Measurements from ENCODE around the gene ZNF26.
"Not testable (repeated sequence)": the region's sequence is repeated elsewhere in the genome, so short reads cannot be mapped to it uniquely, and the experiment has no call there.

GRCh38 chr12:132961790-132962189, 24.4 kb upstream of the ZNF26 start:
- TF ChIP-seq CTCF (IDR thresholded peaks at IDR 0.05; ENCODE audit: poor library complexity, severe bottlenecking); TAF1 (IDR thresholded peaks at IDR 0.05; ENCODE audit: low read depth); EZH2 (IDR thresholded peaks at IDR 0.05; ENCODE audit: borderline replicate concordance, insufficient read depth, low read length, poor library complexity, severe bottlenecking); RAD21 (conservative IDR thresholded peaks at IDR 0.05); POLR2AphosphoS5 (IDR thresholded peaks at IDR 0.05); SMC3 (conservative IDR thresholded peaks at IDR 0.05; ENCODE audit: poor library complexity); MXI1 (conservative IDR thresholded peaks at IDR 0.05; ENCODE audit: poor library complexity, severe bottlenecking): not testable (repeated sequence)
- TF ChIP-seq, protein P1, sequence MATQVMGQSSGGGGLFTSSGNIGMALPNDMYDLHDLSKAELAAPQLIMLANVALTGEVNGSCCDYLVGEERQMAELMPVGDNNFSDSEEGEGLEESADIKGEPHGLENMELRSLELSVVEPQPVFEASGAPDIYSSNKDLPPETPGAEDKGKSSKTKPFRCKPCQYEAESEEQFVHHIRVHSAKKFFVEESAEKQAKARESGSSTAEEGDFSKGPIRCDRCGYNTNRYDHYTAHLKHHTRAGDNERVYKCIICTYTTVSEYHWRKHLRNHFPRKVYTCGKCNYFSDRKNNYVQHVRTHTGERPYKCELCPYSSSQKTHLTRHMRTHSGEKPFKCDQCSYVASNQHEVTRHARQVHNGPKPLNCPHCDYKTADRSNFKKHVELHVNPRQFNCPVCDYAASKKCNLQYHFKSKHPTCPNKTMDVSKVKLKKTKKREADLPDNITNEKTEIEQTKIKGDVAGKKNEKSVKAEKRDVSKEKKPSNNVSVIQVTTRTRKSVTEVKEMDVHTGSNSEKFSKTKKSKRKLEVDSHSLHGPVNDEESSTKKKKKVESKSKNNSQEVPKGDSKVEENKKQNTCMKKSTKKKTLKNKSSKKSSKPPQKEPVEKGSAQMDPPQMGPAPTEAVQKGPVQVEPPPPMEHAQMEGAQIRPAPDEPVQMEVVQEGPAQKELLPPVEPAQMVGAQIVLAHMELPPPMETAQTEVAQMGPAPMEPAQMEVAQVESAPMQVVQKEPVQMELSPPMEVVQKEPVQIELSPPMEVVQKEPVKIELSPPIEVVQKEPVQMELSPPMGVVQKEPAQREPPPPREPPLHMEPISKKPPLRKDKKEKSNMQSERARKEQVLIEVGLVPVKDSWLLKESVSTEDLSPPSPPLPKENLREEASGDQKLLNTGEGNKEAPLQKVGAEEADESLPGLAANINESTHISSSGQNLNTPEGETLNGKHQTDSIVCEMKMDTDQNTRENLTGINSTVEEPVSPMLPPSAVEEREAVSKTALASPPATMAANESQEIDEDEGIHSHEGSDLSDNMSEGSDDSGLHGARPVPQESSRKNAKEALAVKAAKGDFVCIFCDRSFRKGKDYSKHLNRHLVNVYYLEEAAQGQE (IDR thresholded peaks at IDR 0.05; ENCODE audit: borderline replicate concordance): not testable (repeated sequence)
